Suppressor macrophage (primary cell): ENCODE data around the gene ZNF787.
"Not testable (repeated sequence)": the region's sequence is repeated elsewhere in the genome, so short reads cannot be mapped to it uniquely, and the experiment has no call there.

Experiments
- DNase-seq, 4 experiments: peaks; one replicate each; pipeline ENCODE4 v3.0.0-alpha.2; 2020 to 2022
- total RNA-seq, 17 experiments: gene quantifications; one replicate each; lab custom pipeline; 2026; ENCODE audit warnings: mixed read lengths in 6 of 17, inconsistent platforms in 3 of 17; lab: John Stamatoyannopoulos, UW

The ZNF787 gene
- total RNA-seq = 11.4 to 51.4 (median 22.7) reads per million in 17 experiments

DNA sequence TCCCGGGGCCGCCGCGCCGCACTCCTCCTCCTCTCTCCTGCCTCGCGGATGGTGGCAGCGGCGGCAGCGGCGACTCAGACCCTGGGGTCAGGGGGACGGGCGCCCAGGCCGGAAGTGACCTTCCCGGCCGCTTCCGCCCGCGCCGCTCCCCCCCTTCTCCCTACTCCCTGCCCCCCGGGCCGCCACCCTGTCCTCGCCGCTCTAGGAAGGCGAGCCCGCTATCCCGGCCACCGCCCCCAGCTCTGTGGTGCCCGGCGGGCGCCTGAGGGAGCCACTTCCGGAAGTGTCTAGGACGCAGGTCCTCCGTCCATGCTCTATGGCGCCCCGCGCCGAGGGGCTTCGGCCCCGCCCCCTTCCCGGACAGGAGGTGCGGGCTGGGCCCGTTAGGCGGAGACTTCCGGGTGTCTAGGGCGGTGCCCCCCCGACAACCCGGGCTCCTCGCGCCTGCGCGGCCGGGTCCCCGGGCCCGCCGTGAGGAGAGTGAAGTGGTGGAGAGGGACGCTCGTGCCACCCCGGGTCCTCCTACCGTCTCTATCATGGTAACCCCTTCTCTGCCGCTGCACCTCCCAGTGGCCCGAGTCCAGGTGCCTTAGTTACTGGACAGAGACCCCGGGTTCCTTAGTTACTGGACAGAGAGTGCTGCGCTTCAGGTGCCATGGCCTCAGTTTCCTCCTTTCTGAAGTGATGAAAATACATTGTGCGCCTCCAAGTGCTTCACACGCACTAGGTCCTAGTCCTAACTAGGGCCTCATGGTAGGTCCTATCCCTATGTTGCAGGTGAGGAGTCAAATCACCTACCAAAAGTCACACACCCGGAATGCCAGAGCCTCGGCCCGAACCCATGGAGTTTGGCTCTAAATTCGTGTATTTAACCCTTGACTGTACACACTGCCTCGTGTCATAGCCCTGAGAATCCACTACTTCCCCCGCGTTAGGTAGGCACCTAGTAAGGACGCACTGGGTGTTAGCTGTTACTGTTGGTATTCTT is at the start of gene ZNF787:
TSS of gene ZNF787 (minus strand) at position 116 of the 988 bp plus-strand sequence. CDS start 18,078 bp downstream, outside the sequence.
- DNase-seq = peak; percentile 98 to 99 (median 98)

DNA sequence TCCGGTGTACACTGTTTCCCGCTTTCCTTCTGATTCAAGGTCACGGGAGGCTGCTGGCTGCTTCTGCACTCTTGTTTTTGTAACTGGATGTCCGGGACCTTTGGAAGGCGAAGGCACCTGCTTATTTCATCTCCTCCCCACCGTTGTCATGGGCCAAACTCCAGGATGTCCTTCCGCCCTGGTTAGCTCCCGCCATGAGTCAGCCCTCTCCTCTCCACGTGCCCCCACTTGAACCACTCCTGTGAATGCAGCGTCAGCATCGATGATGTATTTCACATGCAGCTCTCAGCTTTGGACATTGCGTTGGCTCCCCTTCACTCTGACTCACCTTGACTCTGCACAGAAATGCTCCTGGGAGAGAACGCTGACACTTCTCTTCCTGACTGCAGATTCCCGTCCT is 49.2 kb upstream of the ZNF787 start:
- DNase-seq = no peak

DNA sequence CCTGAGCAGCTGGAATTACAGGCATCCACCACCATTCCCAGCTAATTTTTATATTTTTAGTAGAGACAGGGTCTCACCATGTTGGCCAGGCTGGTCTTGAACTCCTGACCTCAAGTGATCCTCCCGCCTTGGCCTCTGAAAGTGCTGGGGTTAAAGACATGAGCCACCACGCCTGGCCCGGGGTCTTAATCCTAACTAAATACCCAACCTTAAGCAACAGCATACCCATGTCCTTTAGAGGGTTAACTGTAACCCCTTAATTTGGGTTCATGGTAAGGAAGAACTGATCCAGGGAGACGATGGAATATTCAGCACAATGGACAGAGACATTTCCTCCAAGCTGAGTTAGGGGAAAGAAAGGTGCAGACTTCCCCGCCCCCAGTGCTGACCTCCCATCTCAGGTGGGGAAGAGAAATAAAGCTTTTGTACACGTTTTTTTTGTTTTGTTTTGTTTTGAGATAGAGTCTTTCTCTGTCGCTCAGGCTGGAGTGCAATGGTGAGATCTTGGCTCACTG is 46.0 kb upstream of the ZNF787 start:
- DNase-seq = no peak

DNA sequence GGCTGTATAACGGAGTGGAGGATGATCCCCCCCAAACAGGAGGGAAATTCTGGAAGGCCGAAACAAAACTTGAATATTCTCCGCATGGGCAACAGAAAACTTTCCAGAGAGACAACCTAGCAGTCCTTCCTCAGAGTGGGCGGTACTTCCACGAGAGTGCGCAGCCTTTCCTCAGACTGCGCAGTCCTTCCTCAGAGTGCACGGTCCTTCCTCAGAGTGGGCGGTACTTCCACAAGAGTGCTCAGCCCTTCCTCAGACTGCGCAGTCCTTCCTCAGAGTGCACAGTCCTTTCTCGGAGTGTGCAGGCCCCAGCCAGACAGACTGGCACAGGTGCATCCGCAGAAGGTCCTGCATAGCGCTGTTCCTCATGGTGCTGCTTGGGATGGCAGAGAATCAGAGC is 42.0 kb upstream of the ZNF787 start:
- DNase-seq = peak in 2 of 4 experiments; percentile 21

DNA sequence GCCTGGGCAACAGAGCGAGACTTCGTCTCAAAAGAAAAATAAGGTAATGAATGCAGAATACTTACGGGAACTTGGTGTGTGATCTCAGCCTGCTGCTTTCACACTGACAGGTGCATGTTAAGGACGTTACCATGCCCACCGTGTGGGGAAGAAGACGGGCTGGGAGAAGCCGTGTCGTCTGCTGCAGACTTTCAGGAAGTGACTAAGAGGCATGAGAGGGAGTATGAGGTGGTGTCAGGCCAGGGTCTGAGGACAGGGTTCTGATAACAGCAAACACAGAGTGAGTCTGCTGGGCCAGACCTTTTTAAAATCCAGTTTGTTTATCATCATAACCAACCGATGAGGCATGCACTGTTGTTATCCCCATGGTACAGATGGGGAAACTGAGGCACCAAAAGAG is 41.2 kb upstream of the ZNF787 start:
- peak; percentile 62 to 82 (median 72) for DNase-seq

DNA sequence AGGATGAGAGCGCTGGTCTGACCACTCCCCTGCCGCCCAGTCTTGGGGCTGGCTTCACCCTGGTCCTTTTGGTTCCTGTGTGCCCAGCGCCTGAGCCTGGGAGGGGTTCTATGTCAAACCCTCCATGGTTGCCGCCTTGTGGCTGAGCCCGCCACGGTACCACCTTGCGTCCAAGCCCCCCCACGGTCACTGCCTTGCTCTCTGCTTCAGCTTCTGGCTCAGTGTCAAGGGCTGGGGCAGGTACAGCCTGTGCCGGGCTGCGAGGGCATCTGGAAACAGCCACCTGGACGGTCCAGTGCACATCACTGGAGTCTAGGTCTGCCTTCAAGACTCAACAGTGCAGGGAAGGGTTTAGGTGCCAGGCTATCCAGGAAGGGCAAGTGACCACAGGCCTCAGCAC is 40.4 kb upstream of the ZNF787 start:
- no peak for DNase-seq

DNA sequence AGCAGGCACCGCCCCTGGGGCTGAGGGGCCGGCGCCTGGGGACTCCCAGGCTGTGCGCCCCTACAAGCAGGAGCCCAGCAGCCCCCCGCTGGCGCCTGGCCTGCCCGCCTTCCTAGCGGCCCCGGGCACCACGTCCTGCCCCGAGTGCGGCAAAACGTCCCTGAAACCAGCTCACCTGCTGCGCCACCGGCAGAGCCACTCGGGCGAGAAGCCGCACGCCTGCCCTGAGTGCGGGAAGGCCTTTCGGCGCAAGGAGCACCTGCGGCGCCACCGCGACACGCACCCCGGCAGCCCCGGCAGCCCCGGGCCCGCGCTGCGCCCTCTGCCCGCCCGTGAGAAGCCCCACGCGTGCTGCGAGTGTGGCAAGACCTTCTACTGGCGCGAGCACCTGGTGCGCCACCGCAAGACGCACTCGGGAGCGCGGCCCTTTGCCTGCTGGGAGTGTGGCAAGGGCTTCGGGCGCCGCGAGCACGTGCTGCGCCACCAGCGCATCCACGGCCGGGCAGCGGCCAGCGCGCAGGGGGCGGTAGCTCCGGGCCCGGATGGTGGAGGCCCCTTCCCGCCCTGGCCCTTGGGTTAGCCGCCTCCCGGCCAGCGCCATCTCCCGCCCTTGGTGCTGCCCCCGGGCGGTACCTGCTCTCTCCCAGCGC is 38.7 kb upstream of the ZNF787 start:
- DNase-seq = no peak

DNA sequence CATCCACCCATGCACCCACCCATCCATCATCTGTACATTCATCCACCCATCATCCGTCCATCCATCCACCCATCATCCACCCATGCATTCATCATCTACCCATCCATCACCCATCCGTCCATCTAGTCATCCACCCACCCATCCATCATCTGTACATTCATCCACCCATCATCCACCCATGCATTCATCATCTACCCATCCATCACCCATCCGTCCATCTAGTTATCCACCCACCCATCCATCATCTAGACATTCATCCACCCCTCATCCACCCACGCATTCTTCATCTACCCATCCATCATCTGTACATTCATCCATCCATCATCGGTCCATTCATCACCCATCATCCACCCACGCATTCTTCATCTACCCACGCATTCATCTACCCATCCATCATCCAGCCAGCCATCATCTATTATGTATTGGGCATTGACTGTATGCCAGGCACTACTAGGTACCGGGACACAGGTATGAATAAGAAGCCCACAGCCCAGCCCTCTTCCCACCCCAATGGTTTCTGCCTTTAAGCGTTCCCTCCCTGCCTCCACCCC is 38.0 kb upstream of the ZNF787 start:
- no peak for DNase-seq

DNA sequence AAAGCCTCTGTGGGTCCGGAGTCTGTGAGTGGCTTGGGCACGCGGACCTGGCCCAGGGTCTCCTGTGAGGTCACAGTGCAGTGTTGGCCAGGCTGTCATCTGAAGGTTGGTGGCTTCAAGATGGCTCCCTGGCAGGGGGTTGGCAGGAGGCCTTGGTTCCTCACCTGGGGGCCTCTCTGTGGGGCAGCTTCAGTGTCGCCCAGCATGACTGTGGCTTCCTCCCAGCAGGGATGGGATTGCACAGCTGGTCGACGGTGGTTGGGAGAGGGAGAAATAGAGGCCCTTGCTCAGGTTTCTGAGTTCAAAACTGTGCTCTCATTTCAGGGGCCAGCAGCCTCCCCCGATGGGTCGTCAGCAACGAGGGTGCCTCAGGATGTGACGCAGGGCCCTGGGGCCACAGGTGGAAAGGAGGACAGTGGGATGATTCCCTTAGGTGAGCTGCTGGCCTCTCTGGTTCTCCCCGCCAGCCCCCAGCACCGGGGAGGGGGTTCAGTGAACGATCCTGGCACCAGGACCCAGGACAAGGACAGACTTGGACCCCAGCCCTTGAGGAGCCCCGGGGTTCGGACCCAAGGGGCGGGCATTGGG is 37.2 kb upstream of the ZNF787 start:
- no peak for DNase-seq

DNA sequence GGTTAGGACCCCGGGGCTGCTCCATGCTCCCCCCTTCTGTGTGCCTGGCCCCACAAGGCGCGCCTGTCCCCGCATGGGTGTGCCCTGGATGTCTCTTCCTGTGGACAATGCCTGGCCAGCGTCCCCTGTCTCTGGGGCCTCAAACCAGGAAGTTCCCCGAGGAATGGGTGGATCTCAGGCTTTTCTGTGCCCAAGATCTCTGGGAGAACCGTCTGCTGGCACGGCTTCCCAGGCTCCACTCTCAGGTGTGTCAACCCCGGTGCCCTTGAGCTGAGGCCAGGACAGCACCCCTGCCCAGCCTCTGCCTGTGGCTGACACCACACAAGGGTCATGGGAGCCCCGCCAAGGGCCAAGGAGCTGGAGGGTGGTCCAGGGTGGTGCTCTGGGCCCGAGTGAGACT is 35.7 kb upstream of the ZNF787 start:
- no peak for DNase-seq

DNA sequence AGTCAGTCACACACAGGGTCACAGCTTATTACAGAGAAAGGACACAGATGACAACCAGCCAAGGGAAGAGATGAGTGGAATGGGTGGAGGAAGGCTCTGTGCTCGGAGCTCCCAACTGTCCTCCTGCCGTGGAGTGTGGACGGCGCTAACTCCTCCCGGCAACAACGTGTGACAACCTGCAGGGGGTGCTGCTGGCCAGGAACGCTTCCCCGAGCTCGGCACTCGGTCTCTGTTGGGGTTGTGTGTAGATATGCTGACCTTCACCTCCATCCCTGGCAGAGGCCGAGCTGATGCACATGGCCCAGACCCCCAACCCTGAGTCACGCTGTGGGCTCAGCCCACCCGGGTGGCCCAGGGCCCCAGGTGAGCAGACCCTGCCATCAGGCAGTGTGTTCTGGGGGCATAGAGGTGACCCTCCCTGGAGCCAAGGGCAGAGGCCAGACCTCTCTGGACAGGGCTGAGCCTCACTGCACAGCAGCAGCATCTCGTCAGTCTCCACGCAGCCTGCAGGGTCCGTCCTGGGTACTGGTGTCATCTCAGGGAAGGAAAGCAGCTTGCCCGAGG is 34.1 kb upstream of the ZNF787 start:
- peak in 2 of 4 experiments; percentile 24 to 36 for DNase-seq

DNA sequence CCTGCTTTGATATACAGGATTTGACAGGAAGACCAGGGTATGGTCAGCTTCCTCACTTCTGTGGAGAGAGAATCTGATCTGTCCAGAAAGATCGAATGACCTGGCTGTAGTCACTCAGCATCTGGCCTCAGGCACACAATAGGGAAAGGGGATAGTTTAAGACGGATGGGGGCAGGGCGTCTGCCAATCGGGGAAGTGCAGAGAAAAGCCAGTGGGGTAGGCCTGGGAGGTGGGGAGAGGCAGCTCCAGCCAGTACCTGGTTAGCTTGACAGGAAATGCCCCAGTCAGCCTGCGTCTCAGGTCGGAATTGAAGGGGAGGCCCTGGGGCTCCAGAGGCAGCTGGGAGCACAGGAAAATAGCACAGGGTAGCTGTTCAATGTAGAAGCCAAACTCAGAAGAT is 32.4 kb upstream of the ZNF787 start:
- DNase-seq = no peak

DNA sequence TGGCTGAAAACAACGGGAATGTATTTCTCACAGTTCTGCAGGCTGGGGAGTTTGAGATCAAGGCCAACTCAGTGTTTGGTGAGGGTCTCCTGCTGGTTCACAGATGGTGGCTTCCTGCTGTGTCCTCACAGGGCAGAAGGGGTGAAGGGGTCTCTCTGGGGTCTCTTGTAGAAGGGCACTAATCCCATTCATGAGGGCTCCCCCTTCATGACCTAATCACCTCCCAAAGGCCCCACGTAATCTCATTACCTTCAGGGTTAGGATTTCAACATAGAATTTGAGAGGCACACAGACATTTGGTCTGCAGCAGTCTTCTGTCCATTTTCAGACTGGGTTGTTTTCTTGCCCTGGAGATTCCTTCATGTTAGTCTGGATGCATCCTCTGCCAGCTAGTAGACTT is 31.5 kb upstream of the ZNF787 start:
- no peak for DNase-seq

DNA sequence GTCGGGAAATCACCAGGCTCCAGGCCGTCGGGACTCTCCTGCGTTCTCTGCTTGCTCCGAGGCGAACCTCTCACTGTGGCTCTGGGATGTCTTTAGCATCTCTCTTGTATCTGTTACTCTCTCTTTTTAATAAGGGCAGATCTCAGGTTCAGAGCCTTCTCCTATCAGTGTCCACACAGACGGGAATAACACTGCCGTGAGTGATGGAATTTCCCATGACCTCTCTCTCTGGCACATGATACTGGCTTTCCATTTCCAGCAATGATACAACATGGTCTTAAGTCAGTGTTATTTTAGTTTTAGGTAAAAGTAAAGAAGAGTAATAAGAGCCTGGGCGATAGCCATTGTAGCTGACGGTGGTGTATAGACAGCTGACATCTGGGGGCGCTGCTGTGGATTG is 29.3 kb upstream of the ZNF787 start:
- DNase-seq = no peak

DNA sequence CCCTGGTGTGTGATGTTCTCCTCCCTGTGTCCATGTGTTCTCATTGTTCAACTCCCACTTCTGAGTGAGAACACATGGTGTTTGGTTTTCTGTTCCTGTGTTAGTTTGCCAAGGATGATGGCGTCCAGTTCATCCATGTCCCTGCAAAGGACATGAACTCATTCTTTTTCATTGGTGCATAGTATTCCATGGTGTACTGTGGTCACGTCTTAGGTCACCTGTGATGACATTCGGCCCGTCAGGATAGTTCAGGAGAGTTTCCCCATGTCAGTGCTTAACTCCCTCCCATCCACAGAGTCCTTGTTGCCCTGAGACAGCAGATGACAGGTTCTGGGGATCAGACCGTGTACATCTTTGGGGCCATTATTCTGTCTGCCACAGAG is 28.6 kb upstream of the ZNF787 start:
- DNase-seq = no peak

DNA sequence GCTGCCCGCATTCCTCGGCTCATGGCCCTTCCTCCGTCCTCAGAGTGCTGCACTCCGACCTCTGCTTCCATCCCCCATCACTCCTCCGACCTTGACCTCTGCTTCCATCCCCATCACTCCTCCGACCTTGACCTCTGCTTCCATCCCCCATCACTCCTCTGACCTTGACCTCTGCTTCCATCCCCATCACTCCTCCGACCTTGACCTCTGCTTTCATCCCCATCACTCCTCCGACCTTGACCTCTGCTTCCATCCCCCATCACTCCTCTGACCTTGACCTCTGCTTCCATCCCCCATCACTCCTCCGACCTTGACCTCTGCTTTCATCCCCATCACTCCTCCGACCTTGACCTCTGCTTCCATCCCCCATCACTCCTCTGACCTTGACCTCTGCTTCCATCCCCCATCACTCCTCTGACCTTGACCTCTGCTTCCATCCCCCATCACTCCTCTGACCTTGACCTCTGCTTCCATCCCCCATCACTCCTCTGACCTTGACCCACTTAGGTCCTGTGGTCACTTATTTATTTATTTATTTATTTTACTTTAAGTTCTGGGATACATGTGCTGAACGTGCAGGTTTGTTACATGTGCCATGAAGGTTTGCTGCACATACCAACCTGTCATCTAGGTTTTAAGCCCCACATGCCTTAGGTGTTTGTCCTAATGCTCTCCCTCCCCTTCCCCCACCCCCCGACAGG is 28.0 kb upstream of the ZNF787 start:
- not testable (repeated sequence) for DNase-seq

DNA sequence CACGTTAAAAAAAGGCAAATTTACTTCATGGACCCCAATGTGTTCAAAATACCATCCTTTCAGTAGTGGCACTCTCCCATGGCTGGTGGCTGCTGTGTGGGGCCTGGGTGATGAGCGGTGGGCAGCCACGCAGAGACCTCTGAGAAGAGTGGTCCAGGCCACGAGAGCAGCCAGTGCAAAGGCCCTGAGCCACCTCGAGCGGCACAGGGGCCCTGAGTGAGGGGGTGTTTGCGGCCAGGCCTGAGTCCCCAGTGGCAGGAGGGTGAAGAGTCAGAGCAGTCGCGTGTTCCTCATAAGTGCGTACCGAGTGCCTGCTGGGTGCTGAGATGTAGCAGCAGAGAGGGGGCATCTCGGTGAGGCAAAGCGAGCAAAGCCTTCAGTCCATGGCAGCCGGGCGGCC is 27.0 kb upstream of the ZNF787 start:
- no peak for DNase-seq

DNA sequence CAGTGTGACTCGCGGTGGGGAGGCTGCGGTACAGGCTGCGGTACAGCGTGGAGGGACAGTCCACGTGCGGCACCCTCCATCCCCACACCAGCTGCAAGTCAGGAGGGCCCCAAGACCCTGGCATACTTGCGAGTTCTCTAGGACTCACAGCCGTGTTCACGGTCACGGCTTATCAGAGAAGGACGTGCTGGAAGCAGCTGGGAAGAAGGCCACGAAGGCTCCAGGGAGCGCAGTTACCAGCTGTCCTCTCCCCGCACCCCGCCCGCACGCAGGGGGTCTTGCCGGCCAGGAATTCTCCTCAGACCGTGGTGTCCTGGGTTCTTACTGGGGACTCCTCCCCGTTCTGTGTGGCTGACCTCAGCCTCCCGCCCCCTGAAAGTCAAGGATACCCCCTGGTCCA is 26.2 kb upstream of the ZNF787 start:
- no peak for DNase-seq

DNA sequence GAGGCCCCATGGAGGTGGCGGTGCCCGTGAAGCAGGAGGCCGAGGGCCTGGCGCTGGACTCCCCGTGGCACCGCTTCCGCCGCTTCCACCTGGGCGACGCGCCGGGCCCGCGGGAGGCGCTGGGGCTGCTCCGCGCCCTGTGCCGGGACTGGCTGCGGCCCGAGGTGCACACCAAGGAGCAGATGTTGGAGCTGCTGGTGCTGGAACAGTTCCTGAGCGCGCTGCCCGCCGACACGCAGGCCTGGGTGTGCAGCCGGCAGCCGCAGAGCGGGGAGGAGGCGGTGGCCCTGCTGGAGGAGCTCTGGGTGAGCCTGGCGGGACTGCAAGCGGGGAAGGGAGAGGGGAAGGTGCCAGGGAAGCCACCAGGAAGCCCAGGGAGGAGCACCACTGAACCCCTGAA is 25.8 kb upstream of the ZNF787 start:
- DNase-seq = no peak

DNA sequence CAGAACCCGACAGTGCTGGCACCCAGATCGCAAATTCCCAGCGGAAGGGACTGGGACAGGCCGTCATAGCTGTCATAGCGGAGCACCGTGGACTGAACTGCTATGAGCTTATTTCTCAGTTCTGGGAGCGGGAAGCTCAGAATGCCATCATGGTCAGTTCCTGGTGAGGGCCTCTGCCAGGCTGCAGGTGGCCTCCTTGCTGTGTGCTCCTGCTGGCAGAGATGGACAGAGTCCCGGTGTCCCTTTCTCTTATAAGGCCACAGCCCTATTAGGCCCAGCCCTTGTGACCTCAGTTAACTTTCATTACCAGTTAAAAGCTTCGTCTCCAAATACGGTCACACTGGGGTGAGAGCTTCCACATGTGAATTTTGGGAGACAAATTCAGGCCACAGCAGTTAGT is 24.6 kb upstream of the ZNF787 start:
- no peak for DNase-seq

DNA sequence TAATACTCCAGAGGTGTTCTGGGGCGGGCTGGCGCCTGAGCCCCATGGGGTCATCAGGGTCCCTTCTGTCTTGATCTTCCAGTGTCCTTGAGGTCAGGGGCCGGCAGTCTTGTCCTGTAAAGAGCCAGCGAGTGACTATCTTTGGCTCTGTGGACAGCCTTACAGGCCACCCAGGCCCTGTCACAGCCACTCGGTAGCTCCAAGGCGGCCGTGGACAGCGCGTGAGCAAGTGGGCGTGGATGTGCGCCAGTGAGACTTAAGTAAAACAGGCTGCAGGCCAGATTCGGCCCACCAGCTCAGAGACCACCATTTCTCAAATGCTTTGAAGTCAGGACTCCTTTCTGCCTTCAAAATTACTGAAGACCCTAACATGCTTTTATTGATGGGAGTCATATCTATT is 23.7 kb upstream of the ZNF787 start:
- DNase-seq = no peak

DNA sequence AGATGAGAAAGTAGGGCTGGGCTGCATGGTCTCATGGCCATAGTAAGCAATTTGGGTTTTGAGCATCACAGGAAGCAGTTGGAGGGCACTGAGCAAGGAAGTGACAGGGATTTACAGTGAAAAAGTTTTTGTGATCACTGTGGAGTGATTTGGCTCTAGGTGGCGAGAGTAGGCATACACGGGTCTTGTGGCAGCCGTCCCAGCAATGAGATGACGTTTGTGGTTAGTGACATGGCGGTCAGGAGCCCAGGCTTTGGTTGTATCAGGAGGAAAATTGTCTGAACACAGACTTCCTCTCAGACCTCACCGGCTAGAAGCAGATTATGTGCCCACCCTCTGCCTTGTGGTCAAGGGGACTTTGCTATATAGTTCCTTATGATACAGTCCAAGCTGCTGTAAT is 23.3 kb upstream of the ZNF787 start:
- DNase-seq = peak in 2 of 4 experiments; percentile 25 to 40
